ENCODE data around the gene SEMG1.

DNA sequence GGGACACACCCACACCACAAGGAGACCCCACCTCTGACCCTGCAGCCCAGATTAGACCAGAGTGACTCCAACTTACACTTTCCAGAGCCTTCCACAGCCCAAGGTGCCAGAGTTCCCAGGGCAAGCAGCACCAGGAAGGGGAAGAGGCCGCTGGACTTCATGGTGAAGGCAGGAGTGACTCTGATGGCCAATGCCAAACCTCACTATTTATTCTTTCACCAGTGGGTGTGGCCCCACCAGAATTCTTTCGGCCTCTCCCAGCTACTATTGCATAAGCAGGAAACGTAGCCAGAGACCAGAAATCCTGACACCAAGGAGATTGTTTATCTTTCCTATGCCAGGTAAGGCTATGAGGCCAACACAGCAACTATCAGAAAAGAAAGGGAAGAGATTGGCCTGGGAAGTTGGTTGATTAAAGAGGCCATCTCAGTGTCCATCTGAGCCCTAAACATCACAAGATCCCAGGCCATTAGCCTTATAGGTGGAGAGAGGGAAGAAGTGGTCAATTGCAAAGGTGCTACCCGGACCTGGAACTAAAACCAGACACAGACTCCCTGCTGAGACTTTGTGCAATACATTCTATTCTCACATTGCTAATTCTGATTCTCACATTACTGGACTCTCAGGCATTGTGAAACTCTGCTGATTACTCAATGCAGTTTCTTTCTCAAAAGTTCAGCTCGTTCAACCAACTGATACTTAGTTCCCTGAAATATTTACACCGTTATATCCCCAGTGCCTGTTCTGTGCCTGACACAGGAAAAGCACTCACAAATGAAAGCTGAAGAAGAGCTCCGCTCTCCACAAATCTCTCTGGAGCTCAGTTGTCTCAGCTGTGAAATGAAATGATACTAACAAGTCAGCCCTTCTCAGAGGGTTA lies 47.8 kb downstream of the SEMG1 start, which contains the start of gene SLPI:
- TF ChIP-seq POLR2A (IDR thresholded peaks at IDR 0.05; ENCODE audit: extremely low read depth, insufficient read length) (no peak), MYC (IDR thresholded peaks at IDR 0.05; ENCODE audit: low read depth, low read length) (peak; percentile 83)
- TF ChIP-seq, protein P1, sequence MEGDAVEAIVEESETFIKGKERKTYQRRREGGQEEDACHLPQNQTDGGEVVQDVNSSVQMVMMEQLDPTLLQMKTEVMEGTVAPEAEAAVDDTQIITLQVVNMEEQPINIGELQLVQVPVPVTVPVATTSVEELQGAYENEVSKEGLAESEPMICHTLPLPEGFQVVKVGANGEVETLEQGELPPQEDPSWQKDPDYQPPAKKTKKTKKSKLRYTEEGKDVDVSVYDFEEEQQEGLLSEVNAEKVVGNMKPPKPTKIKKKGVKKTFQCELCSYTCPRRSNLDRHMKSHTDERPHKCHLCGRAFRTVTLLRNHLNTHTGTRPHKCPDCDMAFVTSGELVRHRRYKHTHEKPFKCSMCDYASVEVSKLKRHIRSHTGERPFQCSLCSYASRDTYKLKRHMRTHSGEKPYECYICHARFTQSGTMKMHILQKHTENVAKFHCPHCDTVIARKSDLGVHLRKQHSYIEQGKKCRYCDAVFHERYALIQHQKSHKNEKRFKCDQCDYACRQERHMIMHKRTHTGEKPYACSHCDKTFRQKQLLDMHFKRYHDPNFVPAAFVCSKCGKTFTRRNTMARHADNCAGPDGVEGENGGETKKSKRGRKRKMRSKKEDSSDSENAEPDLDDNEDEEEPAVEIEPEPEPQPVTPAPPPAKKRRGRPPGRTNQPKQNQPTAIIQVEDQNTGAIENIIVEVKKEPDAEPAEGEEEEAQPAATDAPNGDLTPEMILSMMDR (IDR thresholded peaks at IDR 0.05; ENCODE audit: low read depth, low read length), result no peak
- TF ChIP-seq, protein P2, sequence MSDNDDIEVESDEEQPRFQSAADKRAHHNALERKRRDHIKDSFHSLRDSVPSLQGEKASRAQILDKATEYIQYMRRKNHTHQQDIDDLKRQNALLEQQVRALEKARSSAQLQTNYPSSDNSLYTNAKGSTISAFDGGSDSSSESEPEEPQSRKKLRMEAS (IDR thresholded peaks at IDR 0.05; ENCODE audit: low read depth, low read length), result peak; percentile 80

Data from NB4 (cell line).